BE2C (cell line): Measurements from ENCODE around the gene RAB11FIP5.

Experiments
- DNase-seq: peaks from one replicate; pipeline ENCODE4 v3.0.0-alpha.2; 2020
- H3K27me3 ChIP-seq: fragments of 250-450 bp; sonication (Bioruptor Pico); 2 replicates; pipeline ENCODE4 v1.5.1; 2020; ENCODE audit warnings: mild to moderate bottlenecking
- H3K36me3 ChIP-seq: fragments of 250-450 bp; sonication (Bioruptor Pico); 2 replicates; pipeline ENCODE4 v1.5.1; 2020; ENCODE audit warnings: mild to moderate bottlenecking
- H3K4me1 ChIP-seq: fragments of 250-450 bp; sonication (Bioruptor Pico); 2 replicates; pipeline ENCODE4 v1.5.1; 2020
- H3K4me3 ChIP-seq: 2 replicates; pipeline ENCODE4 v1.5.1; 2011; ENCODE audit warnings: low read depth, low read length
- H3K9me3 ChIP-seq: fragments of 250-450 bp; sonication (Bioruptor Pico); 2 replicates; pipeline ENCODE4 v1.5.1; 2020
- CTCF ChIP-seq: IDR thresholded peaks from 2 replicates; pipeline ENCODE4 v1.5.1; 2012; ENCODE audit warnings: mild to moderate bottlenecking, low read depth, low read length

The RAB11FIP5 gene

GRCh38 chr2:73053316-73054114 lies 59.2 kb downstream of the RAB11FIP5 start:
- Histone ChIP-seq H3K27me3 (no peaks in the 10 kb centered on the region), H3K4me3 (no peak overlapping the region)
- DNase-seq = no peak

GRCh38 chr2:73050121-73050545 lies 62.6 kb downstream of the RAB11FIP5 start:
- TF ChIP-seq CTCF = no peak
- Histone ChIP-seq H3K4me3 (no peak overlapping the region), H3K4me1 (no peaks in the 10 kb centered on the region), H3K36me3 (no peaks in the 10 kb centered on the region), H3K9me3 (no peaks in the 10 kb centered on the region), H3K27me3 (no peaks in the 10 kb centered on the region)
- no peak for DNase-seq

More at GRCh38 chr2:73053316-73054114, 59.2 kb downstream of the RAB11FIP5 start:
- H3K4me1 ChIP-seq = no peaks in the 10 kb centered on the region
- TF ChIP-seq CTCF = no peak
- no peaks in the 10 kb centered on the region for H3K9me3 ChIP-seq
- H3K36me3 ChIP-seq = no peaks in the 10 kb centered on the region

- Histone ChIP-seq H3K36me3 (no peaks in the 10 kb centered on the region), H3K9me3 (no peaks in the 10 kb centered on the region), H3K4me3 (no peak overlapping the region), H3K27me3 (no peaks in the 10 kb centered on the region), H3K4me1 (no peaks in the 10 kb centered on the region)
- no peak for DNase-seq
- TF ChIP-seq CTCF = no peak
These were observed 68.6 kb downstream of the RAB11FIP5 start for GRCh38 chr2:73043929-73044832.

GRCh38 chr2:73043276-73043675 lies 69.5 kb downstream of the RAB11FIP5 start:
- TF ChIP-seq CTCF = no peak
- DNase-seq = no peak
- H3K27me3 ChIP-seq = no peaks in the 10 kb centered on the region

GRCh38 chr2:73037947-73038585 lies 74.7 kb downstream of the RAB11FIP5 start:
- TF ChIP-seq CTCF = no peak
- no peak for DNase-seq
- no peaks in the 10 kb centered on the region for H3K4me1 ChIP-seq
- H3K9me3 ChIP-seq = no peaks in the 10 kb centered on the region
- H3K36me3 ChIP-seq = no peaks in the 10 kb centered on the region
- H3K4me3 ChIP-seq = no peak overlapping the region
- H3K27me3 ChIP-seq = no peaks in the 10 kb centered on the region

More at GRCh38 chr2:73043276-73043675, 69.5 kb downstream of the RAB11FIP5 start:
- no peaks in the 10 kb centered on the region for H3K9me3 ChIP-seq
- H3K36me3 ChIP-seq = no peaks in the 10 kb centered on the region
- no peak overlapping the region for H3K4me3 ChIP-seq
- H3K4me1 ChIP-seq = no peaks in the 10 kb centered on the region
